ENCODE data around the gene VWC2. TPM values are rescaled to one million over a fixed set of nuclear protein-coding genes. Genes with fewer than 3 reads are reported as not detected.

VWC2 gene
- total RNA-seq (not detected), total RNA-seq (0 to 0.15 (median 0) reads per million in 172 experiments)
- not detected for polyA plus RNA-seq (2013, experiment 1 of 2)
- 0.01 TPM for polyA plus RNA-seq (2013, experiment 2 of 2)

DNA sequence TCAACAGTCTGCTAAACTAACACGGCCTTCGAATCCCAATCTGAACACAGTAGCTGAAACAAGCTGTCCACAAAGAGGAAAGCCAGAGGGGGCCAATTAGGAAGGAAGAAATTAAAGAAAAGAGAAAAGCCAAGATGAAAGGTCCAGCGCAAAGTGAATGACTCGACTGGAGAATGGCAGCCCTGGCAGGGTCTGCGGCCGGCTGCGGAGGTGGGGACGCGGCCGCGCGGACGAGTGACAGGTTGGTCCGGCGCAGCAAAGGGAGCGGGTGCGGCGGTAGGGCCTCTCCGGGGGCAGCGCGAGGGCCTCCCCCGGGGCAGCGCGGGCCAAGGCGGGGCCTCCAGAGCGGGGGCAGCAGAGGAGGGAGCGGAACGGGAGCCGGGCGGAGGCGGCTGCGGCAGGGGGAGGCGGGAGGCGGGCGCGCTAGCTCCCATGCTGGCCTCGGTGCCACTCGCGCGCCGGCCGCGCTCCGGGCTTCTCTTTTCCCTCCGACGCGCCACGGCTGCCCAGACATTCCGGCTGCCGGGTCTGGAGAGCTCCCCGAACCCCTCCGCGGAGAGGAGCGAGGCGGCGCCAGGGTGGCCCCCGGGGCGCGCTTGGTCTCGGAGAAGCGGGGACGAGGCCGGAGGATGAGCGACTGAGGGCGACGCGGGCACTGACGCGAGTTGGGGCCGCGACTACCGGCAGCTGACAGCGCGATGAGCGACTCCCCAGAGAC lies at the start of gene VWC2:
VWC2 (plus strand) TSS at position 421 of the 718 bp plus-strand sequence. CDS start 1,798 bp downstream, outside the sequence.
- no peaks in the 10 kb centered on the region for H3K36me3 Mint-ChIP-seq (ENCODE audit: low read depth)
- Histone ChIP-seq H3K27me3 (ENCODE audit: control insufficient read depth in 1 of 2, insufficient read depth in 2 of 2, low read length in 2 of 2) (peaks cover 29 to 40% of the 10 kb centered on the region in 2 experiments), H3K9me3 (ENCODE audit: control insufficient read depth in 1 of 2, insufficient read depth in 1 of 2, low read length in 2 of 2) (no peaks in the 10 kb centered on the region), H3K27ac (ENCODE audit: low read depth in 1 of 2, low read length in 2 of 2) (no peak within 1 kb of the TSS), H3K4me1 (ENCODE audit: insufficient read depth, low read length) (no peaks in the 10 kb centered on the region), H3K36me3 (ENCODE audit: insufficient read depth, low read length) (no peaks in the 10 kb centered on the region), H3K4me3 (ENCODE audit: low read length) (no peak within 1 kb of the TSS)
- DNase-seq (no peak), ATAC-seq (ENCODE audit: poor library complexity) (no peak)
- no peaks in the 10 kb centered on the region for H3K9me3 Mint-ChIP-seq
- no peak within 1 kb of the TSS for H3K4me3 Mint-ChIP-seq
- no peak within 1 kb of the TSS for H3K27ac Mint-ChIP-seq
- TF ChIP-seq, protein P1, sequence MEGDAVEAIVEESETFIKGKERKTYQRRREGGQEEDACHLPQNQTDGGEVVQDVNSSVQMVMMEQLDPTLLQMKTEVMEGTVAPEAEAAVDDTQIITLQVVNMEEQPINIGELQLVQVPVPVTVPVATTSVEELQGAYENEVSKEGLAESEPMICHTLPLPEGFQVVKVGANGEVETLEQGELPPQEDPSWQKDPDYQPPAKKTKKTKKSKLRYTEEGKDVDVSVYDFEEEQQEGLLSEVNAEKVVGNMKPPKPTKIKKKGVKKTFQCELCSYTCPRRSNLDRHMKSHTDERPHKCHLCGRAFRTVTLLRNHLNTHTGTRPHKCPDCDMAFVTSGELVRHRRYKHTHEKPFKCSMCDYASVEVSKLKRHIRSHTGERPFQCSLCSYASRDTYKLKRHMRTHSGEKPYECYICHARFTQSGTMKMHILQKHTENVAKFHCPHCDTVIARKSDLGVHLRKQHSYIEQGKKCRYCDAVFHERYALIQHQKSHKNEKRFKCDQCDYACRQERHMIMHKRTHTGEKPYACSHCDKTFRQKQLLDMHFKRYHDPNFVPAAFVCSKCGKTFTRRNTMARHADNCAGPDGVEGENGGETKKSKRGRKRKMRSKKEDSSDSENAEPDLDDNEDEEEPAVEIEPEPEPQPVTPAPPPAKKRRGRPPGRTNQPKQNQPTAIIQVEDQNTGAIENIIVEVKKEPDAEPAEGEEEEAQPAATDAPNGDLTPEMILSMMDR (IDR thresholded peaks at IDR 0.05) = no peak
- ChIA-PET CTCF (no interaction called here), POLR2A (no interaction called here)
- peaks cover 7% of the 10 kb centered on the region for H3K4me1 Mint-ChIP-seq (ENCODE audit: low read depth)
- H3K27me3 Mint-ChIP-seq = peaks cover 68% of the 10 kb centered on the region
- intact Hi-C loops (cut with DNase I, micrococcal nuclease) = no loop called here

DNA sequence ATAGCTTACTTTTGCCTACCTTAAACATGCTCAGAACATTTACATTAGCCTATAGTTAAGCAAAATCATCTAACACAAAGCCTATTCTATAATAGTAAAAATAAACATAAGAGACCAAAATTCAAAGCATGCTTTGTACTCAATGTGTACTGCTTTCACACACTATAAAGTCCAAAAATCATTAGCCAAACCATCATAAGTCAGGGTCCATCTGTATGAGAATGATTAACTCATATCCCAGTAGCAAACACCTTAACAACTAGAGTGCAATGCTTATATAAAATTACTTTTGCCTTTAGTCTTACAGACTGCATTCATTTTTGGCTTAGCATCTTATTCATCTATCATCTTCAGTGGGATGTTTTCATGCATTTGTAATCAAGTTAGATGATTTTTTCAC lies 49.4 kb upstream of the VWC2 start:
- ATAC-seq (ENCODE audit: poor library complexity) (no peak), DNase-seq (no peak)
- Histone ChIP-seq H3K27ac (ENCODE audit: low read depth in 1 of 2, low read length in 2 of 2) (no peak overlapping the region), H3K27me3 (ENCODE audit: control insufficient read depth in 1 of 2, insufficient read depth in 2 of 2, low read length in 2 of 2) (no peaks in the 10 kb centered on the region), H3K4me3 (ENCODE audit: low read length) (no peak overlapping the region), H3K4me1 (ENCODE audit: insufficient read depth, low read length) (no peaks in the 10 kb centered on the region), H3K9me3 (ENCODE audit: control insufficient read depth in 1 of 2, insufficient read depth in 1 of 2, low read length in 2 of 2) (no peaks in the 10 kb centered on the region), H3K36me3 (ENCODE audit: insufficient read depth, low read length) (no peaks in the 10 kb centered on the region)
- H3K4me1 Mint-ChIP-seq (ENCODE audit: low read depth) = no peaks in the 10 kb centered on the region
- ChIA-PET CTCF (no interaction called here), POLR2A (no interaction called here)
- H3K4me3 Mint-ChIP-seq = no peak overlapping the region
- no peaks in the 10 kb centered on the region for H3K9me3 Mint-ChIP-seq
- no peak overlapping the region for H3K27ac Mint-ChIP-seq
- no peaks in the 10 kb centered on the region for H3K27me3 Mint-ChIP-seq
- H3K36me3 Mint-ChIP-seq (ENCODE audit: low read depth) = no peaks in the 10 kb centered on the region
- intact Hi-C loops (cut with DNase I, micrococcal nuclease) = no loop called here
- TF ChIP-seq, protein P1 (IDR thresholded peaks at IDR 0.05) = no peak

DNA sequence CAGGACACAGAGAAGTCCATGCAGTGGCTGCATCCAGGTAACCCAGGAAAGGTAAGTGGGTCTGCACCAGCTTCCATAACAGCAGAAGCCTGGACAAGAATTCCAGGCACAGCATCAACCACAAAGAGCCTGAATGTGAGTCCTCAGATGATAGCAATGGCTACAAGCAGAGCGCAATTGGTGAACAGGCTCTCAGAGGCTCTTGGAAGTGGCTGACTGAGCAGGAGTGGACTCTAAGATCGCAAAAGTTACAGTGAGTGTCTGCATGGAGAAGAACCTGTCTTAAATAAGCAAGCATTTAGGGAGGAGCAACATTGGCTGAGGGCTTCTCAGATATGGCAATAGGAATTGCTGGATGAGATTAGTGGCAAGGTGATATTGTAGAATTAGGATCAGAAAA lies 41.6 kb upstream of the VWC2 start:
- Mint-ChIP-seq H3K4me3 (no peak overlapping the region), H3K9me3 (no peaks in the 10 kb centered on the region), H3K27ac (no peak overlapping the region), H3K36me3 (ENCODE audit: low read depth) (no peaks in the 10 kb centered on the region), H3K4me1 (ENCODE audit: low read depth) (no peaks in the 10 kb centered on the region), H3K27me3 (peaks cover 4% of the 10 kb centered on the region)
- no peaks in the 10 kb centered on the region for H3K4me1 ChIP-seq (ENCODE audit: insufficient read depth, low read length)
- no peaks in the 10 kb centered on the region for H3K36me3 ChIP-seq (ENCODE audit: insufficient read depth, low read length)
- H3K27me3 ChIP-seq (ENCODE audit: control insufficient read depth in 1 of 2, insufficient read depth in 2 of 2, low read length in 2 of 2) = no peaks in the 10 kb centered on the region
- H3K4me3 ChIP-seq (ENCODE audit: low read length) = no peak overlapping the region
- no peak for ATAC-seq (ENCODE audit: poor library complexity)
- no peak for DNase-seq
- H3K27ac ChIP-seq (ENCODE audit: low read depth in 1 of 2, low read length in 2 of 2) = no peak overlapping the region
- intact Hi-C loops (cut with DNase I, micrococcal nuclease) = no loop called here
- no peaks in the 10 kb centered on the region for H3K9me3 ChIP-seq (ENCODE audit: control insufficient read depth in 1 of 2, insufficient read depth in 1 of 2, low read length in 2 of 2)
- ChIA-PET CTCF (no interaction called here), POLR2A (no interaction called here)
- TF ChIP-seq, protein P1 (IDR thresholded peaks at IDR 0.05) = no peak
